Measurements from ENCODE around the gene UCMA. TPM values are rescaled to one million over a fixed set of nuclear protein-coding genes. Genes with fewer than 3 reads are reported as not detected.
A peak's percentile ranks its signal among the peaks of the same experiment; 100 is the strongest.

The UCMA gene
- total and polyA plus RNA-seq, 9 of the 15 experiments (the other 6 are each of a cell fraction or from before 2014, with no cell fraction given): not detected

- TF ChIP-seq, protein P1, sequence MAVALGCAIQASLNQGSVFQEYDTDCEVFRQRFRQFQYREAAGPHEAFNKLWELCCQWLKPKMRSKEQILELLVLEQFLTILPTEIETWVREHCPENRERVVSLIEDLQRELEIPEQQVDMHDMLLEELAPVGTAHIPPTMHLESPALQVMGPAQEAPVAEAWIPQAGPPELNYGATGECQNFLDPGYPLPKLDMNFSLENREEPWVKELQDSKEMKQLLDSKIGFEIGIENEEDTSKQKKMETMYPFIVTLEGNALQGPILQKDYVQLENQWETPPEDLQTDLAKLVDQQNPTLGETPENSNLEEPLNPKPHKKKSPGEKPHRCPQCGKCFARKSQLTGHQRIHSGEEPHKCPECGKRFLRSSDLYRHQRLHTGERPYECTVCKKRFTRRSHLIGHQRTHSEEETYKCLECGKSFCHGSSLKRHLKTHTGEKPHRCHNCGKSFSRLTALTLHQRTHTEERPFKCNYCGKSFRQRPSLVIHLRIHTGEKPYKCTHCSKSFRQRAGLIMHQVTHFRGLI (CRISPR knock-in tag; IDR thresholded peaks at IDR 0.05): no peak
- TF ChIP-seq ZBTB7A (IDR thresholded peaks at IDR 0.05; ENCODE audit: borderline replicate concordance, control insufficient read depth, low read depth, low read length) (peak; percentile 54; the same call in 1 of the 2 replicates), TCF3 (CRISPR knock-in tag; IDR thresholded peaks at IDR 0.05) (peak; percentile 46), STAT5A (IDR thresholded peaks at IDR 0.05; ENCODE audit: borderline replicate concordance, low read length) (no peak), RAD21 (CRISPR knock-in tag; conservative IDR thresholded peaks at IDR 0.05 in 1 of 2, IDR thresholded peaks at IDR 0.05 in 1 of 2) (peak; percentile 43 to 78), RNF2 (IDR thresholded peaks at IDR 0.05) (0 out of 2 replicates have a peak, but pooled peaks have one; percentile 32), NR2C2 (CRISPR knock-in tag; IDR thresholded peaks at IDR 0.05) (peak; percentile 29; the same call in 1 of the 2 replicates), NR2C2 (tag; IDR thresholded peaks at IDR 0.05) (peak; percentile 77), ATF7 (IDR thresholded peaks at IDR 0.05) (peak; percentile 13; the same call in 1 of the 2 replicates), ZBTB9 (CRISPR knock-in tag; IDR thresholded peaks at IDR 0.05) (no peak), TFAP4 (CRISPR knock-in tag; IDR thresholded peaks at IDR 0.05; ENCODE audit: borderline replicate concordance) (peak; percentile 40; the same call in 1 of the 2 replicates), ZNF699 (CRISPR knock-in tag; IDR thresholded peaks at IDR 0.05; ENCODE audit: insufficient replicate concordance) (no peak), EP400 (IDR thresholded peaks at IDR 0.05) (0 out of 2 replicates have a peak, but pooled peaks have one; percentile 20), ZNF79 (CRISPR knock-in tag; IDR thresholded peaks at IDR 0.05; ENCODE audit: low read depth) (no peak), GATAD2A (IDR thresholded peaks at IDR 0.05) (0 out of 2 replicates have a peak, but pooled peaks have one; percentile 17), MYNN (IDR thresholded peaks at IDR 0.05) (0 out of 2 replicates have a peak, but pooled peaks have one; percentile 33), MYNN (CRISPR knock-in tag; IDR thresholded peaks at IDR 0.05) (no peak), NEUROD1 (IDR thresholded peaks at IDR 0.05; ENCODE audit: borderline replicate concordance, low read depth, low read length, partially characterized antibody) (peak; percentile 29), HES1 (IDR thresholded peaks at IDR 0.05; ENCODE audit: low read depth) (no peak)
- TF ChIP-seq, protein P2, sequence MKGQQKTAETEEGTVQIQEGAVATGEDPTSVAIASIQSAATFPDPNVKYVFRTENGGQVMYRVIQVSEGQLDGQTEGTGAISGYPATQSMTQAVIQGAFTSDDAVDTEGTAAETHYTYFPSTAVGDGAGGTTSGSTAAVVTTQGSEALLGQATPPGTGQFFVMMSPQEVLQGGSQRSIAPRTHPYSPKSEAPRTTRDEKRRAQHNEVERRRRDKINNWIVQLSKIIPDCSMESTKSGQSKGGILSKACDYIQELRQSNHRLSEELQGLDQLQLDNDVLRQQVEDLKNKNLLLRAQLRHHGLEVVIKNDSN (CRISPR knock-in tag; IDR thresholded peaks at IDR 0.05): no peak
- TF ChIP-seq, protein P3, sequence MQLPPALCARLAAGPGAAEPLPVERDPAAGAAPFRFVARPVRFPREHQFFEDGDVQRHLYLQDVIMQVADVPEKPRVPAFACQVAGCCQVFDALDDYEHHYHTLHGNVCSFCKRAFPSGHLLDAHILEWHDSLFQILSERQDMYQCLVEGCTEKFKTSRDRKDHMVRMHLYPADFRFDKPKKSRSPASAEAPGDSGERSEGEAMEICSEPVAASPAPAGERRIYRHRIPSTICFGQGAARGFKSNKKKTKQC (CRISPR knock-in tag; IDR thresholded peaks at IDR 0.05): no peak
Observed at GRCh38 chr10:13271552-13272163, 37.5 kb upstream of the UCMA start (continued).

Measured in K562 (cell line).